Measurements from ENCODE around the gene ERG. TPM values are rescaled to one million over a fixed set of nuclear protein-coding genes. Genes with fewer than 3 reads are reported as not detected.

The ERG gene
- total RNA-seq, 1 experiment from 2014 or later, result 0.11 TPM

GRCh38 chr21:38440746-38441145, 57.5 kb downstream of the ERG start:
- Histone ChIP-seq H3K4me1 (ENCODE audit: insufficient read depth, low read length) (no peaks in the 10 kb centered on the region), H2BK120ac (ENCODE audit: low read depth, low read length, poor library complexity, severe bottlenecking) (no peak overlapping the region), H4K20me1 (ENCODE audit: control insufficient read depth, insufficient read depth, insufficient read length) (no peaks in the 10 kb centered on the region), H3K23ac (ENCODE audit: insufficient read length, low read depth, low read length) (no peak overlapping the region), H2BK20ac (ENCODE audit: low read depth, low read length, poor library complexity, severe bottlenecking) (no peak overlapping the region), H3T11ph (ENCODE audit: low read length) (no peak overlapping the region), H4K5ac (ENCODE audit: insufficient read length, low read depth, low read length) (no peak overlapping the region), H3K14ac (ENCODE audit: insufficient read depth, low read length) (no peak overlapping the region), H4K91ac (ENCODE audit: insufficient read length, low read depth, low read length) (no peak overlapping the region), H2BK12ac (ENCODE audit: insufficient read length, low read depth, low read length) (no peak overlapping the region), H3K4ac (ENCODE audit: low read depth, low read length) (no peak overlapping the region), H4K8ac (replicated peaks; ENCODE audit: insufficient read length, low read depth, low read length) (no peak overlapping the region), H3K27me3 (ENCODE audit: insufficient read depth, low read length) (peaks cover 3% of the 10 kb centered on the region; the same call in 1 of the 2 replicates), H3K56ac (ENCODE audit: insufficient read length, low read depth, low read length) (no peak overlapping the region), H3K27ac (ENCODE audit: insufficient read length, low read depth, low read length) (no peak overlapping the region), H3K9ac (ENCODE audit: extremely low read depth, insufficient read length, low read length) (no peak overlapping the region), H3K9me3 (ENCODE audit: control insufficient read depth, low read depth, low read length) (no peaks in the 10 kb centered on the region), H2AK5ac (ENCODE audit: insufficient read length, low read length) (no peak overlapping the region), H3K79me2 (ENCODE audit: insufficient read depth, low read length) (no peaks in the 10 kb centered on the region), H3K18ac (ENCODE audit: insufficient read length, low read depth, low read length) (no peak overlapping the region), H2BK15ac (ENCODE audit: low read depth, low read length) (no peak overlapping the region), H3K4me2 (ENCODE audit: insufficient read depth, insufficient read length, low read length) (no peak overlapping the region), H2AFZ (ENCODE audit: low read length) (no peak overlapping the region), H3K79me1 (ENCODE audit: insufficient read depth, low read depth, low read length, poor library complexity, severe bottlenecking) (no peaks in the 10 kb centered on the region), H3K23me2 (ENCODE audit: insufficient read length, low read depth, low read length, poor library complexity, severe bottlenecking) (no peaks in the 10 kb centered on the region), H2BK5ac (ENCODE audit: insufficient read length, low read length) (no peak overlapping the region)
- no CpG with 5 or more reads among the region's 5 CpGs for WGBS (ENCODE audit: extremely low coverage, insufficient read length, low lambda C conversion rate)
- DNase-seq, result no peak
- TF ChIP-seq CTCF (conservative IDR thresholded peaks at IDR 0.05), result no peak
- no peak overlapping the region for H3K4me3 Mint-ChIP-seq
- H3K36me3 Mint-ChIP-seq (ENCODE audit: insufficient read depth in 1 of 3, low read depth in 3 of 3), result no peaks in the 10 kb centered on the region
- H3K4me1 Mint-ChIP-seq, result peaks cover 3% of the 10 kb centered on the region in 2 experiments; a peak in 2 of 4 replicates
- no peaks in the 10 kb centered on the region; a peak in 2 of 5 replicates for H3K9me3 Mint-ChIP-seq
- peaks cover 36% of the 10 kb centered on the region for H3K27me3 Mint-ChIP-seq (ENCODE audit: low read depth)
- H3K27ac Mint-ChIP-seq, result no peak overlapping the region

All from H9 (cell line).